Activated T-helper 1 cell treated with Interleukin-2 at 50 U/mL for 16 hours (primary cell): ENCODE results near the gene ETNK1.
"Not testable (repeated sequence)": the region's sequence is repeated elsewhere in the genome, so short reads cannot be mapped to it uniquely, and the experiment has no call there.

Source experiments
- DNase-seq: peaks from one replicate; pipeline ENCODE4 v3.0.0-alpha.2; 2020; ENCODE audit warnings: low read depth

ETNK1 gene

DNA sequence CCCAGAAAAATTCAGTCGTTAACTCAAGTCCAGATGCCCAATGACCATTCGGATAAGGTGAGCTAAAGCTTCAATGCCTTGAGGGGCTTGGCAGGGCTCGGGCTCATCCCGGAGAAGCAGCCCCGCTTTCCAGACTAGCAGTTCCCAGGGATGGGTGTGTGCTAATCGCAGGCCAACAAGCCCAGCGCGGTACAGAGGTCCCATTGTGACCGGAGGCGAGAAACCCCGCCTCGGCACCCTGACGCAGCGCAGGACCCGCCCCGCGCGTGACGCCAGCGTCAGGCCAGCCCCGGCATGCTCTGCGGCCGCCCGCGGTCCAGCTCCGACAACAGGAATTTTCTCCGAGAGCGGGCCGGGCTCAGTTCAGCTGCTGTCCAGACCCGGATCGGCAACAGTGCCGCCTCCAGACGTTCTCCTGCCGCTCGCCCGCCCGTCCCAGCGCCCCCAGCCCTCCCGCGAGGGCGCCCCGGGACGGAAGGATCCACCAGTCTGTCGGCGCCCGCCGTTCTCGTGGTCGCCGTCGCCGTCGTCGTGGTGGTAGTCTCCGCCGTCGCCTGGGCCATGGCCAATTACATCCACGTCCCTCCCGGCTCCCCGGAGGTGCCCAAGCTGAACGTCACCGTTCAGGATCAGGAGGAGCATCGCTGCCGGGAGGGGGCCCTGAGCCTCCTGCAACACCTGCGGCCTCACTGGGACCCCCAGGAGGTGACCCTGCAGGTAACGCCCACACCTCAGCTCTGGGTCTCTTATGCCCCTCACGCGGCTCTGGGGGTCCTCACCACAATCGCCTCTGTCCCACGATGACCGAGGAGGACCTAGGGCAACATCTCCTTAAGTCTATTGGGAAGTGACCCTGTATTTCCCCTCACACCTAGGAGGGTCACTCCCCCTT, at the start of gene ETNK1:
TSS of gene ETNK1 (plus strand) at position 302 of the 892 bp plus-strand sequence. CDS start at position 562, 260 bp downstream.
- DNase-seq = peak; percentile 74

GRCh38 chr12:22576065-22576464, 48.9 kb upstream of the ETNK1 start:
- no peak for DNase-seq

GRCh38 chr12:22576473-22576872, 48.5 kb upstream of the ETNK1 start:
- DNase-seq = no peak

DNA sequence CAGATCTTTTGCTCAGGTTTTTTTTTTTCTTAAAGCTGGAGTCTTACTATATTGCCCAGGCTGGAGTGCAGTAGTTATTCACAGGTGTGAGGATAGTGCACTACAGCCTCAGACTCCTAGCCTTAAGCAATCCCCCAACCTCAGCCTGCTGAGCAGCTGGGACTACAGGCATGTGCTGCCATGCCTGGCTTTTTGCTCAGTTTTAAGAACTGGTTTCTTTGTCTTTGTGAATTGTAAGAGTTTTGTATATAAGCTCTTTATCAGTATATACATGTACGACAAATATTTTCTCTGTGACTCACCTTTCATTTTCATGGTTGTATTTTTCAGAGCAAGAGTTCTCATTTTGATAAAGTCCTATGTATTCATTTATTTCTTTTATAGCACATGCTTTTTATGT, 47.3 kb upstream of the ETNK1 start:
- DNase-seq = no peak

- no peak for DNase-seq
Observed at GRCh38 chr12:22578328-22578727, 46.6 kb upstream of the ETNK1 start.

- no peak for DNase-seq
Observed at GRCh38 chr12:22588817-22589216, 36.2 kb upstream of the ETNK1 start.

GRCh38 chr12:22593864-22594263, 31.1 kb upstream of the ETNK1 start:
- DNase-seq = no peak

DNA sequence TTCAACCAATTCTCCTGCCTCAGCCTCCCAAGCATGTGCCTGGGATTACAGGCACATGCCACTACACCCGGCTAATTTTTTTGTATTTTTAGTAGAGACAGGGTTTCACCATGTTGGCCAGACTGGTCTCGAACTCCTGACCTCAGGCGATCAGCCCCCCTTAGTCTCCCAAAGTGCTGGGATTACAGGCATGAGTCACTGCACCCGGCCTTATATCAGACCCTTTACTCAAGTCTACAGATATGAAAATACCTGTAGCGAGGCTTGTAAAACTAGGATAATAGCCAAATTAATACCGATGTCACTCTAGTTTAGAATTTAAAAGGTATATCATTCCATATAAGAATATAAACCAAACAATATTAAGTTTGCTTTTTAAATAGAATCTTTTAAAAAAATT, 27.4 kb upstream of the ETNK1 start:
- not testable (repeated sequence) for DNase-seq

DNA sequence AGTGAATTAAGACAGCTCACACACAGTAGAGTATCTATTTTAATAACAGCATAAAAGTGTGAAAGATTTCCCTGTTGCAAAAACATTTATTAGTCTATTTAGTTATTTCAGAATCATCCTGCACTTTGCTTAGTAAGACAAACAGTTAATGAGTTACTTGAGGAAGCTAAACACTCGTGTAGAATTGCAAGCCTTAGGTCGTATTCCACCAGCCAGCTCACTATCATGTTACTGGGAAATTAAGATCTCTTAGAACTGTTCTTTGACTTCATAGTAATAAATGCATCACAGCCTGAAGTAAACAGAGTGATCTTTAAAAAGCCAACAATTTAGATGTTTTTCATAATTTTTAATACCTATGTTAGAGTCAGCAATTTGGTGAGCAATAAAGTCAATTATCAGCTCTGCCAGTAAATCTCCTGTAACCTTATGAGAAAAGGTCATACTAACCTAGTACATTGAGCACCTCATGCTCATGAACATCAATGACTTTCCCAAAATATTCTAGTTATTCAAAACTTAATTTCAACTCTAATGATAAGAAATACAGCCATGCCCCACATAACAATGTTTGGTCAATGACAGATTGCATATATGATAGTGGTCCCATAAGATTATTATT, 26.7 kb upstream of the ETNK1 start:
- no peak for DNase-seq

- no peak for DNase-seq
Observed at GRCh38 chr12:22598763-22599161, 26.2 kb upstream of the ETNK1 start.

DNA sequence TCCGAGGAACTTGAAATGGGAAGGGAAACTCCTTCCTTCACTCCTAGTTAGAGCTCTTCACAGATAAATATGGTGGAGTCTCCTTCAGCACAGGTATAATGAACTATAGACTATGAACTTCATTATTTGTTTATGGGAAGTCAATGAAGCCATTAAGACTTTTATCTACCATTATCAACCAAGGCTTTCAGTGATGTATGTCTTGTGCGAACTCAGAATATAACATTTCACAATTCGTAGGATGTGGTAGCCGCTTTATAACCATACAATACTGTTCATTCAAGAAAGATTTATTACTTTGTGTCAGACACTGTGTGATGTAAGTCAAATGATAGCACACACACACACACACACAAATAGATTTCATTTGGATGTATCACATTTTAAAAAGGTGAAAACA, 24.8 kb upstream of the ETNK1 start:
- no peak for DNase-seq

- DNase-seq = no peak
Observed at GRCh38 chr12:22609501-22609900, 15.5 kb upstream of the ETNK1 start.

GRCh38 chr12:22610131-22610530, 14.8 kb upstream of the ETNK1 start:
- DNase-seq = no peak

GRCh38 chr12:22612822-22613221, 12.1 kb upstream of the ETNK1 start:
- DNase-seq = not testable (repeated sequence)

DNA sequence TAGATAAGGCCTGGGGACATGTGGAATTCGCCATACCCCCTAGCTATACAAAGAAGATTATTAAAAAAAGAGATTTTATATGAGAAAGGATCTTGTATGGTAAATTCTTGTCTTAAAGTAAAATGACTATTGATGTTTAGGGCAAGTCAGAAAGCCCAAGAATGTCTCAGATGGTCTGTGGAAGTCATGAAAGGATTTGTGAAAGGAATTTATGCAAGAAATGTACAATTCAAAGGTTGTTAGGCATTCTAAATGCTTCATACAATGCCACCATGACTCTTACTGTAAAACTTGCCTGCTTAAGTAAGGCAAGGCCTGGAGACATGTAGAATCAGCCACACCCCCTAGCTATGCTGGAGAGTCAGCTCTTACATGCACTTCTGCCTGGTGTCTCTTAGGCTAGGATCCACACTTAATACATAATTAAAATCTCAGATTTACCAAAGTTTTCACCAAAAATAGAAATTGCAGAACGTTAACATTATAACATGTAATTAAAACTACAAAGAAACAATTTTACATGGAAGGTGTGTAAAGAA, 8.9 kb upstream of the ETNK1 start:
- DNase-seq = no peak

DNA sequence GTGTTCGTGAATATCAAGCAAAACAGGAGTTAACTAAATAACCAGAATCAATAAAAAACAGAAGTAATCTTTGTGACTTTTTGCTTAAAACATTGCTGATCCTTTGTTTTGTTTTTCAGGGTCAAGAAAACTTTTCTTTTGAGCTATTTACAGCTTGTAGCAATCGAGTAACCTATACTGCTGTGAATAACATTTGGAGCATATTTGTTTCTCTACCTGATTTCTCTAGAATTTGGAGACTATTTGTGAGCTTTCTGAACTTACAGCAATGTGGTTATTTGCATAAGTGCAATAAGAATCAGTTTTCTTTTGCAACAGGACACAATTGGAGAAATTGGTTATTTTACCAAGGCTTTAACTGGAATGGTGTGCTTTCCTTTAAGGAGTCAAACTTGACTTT, 7.3 kb upstream of the ETNK1 start:
- no peak for DNase-seq

- DNase-seq = no peak
Observed at GRCh38 chr12:22624548-22624869, 462 bp upstream of the ETNK1 start.

- no peak for DNase-seq
Observed at GRCh38 chr12:22625762-22626294, 857 bp downstream of the ETNK1 start.

- DNase-seq = no peak
Observed at GRCh38 chr12:22626406-22626805, 1.4 kb downstream of the ETNK1 start.

GRCh38 chr12:22627371-22627770, 2.4 kb downstream of the ETNK1 start:
- no peak for DNase-seq

DNA sequence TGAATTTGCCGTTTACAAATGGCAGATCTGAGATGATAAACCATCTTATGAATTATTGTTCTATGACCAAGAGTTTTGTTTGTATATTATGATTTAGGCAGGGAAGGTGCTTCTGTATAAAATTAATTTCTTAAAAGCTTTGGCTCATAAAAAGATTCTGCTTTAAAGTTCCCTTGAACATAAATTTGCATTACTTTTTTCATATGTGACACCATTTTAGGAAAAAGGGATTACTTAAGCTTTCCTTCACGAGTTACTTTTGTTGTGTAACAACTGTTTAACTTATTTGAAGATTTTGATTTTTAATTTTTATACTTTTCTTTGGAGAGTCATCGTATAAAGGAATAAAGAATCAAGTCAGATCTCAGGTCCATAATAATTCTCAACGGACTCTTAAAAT, 3.3 kb downstream of the ETNK1 start:
- DNase-seq = no peak

DNA sequence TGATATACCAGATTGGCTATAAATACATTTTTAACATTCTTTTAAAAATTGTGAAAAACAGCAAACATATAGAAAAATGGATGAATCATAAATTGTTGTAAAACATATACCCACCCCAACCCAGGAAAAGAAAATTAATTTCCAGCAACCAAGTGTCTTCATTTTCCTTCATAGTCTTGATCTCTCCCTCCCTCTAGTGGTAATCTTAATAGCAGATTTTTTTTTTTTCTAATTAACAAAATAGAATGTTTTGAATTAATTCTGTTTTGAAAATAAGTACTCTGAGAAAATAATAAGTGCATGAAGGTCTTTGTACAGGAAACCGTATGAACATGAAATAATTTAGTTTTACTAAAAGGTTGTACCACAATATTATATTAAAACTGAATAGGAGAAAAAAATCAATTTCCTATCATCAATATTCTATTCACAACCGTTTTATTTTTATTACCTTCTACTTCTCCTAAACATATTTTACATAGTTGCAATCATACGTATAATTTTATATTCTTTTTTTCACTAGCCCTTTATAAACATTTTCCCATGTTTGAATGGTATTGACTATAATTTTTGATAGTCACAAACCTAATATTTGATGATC, 7.0 kb downstream of the ETNK1 start:
- DNase-seq = no peak

DNA sequence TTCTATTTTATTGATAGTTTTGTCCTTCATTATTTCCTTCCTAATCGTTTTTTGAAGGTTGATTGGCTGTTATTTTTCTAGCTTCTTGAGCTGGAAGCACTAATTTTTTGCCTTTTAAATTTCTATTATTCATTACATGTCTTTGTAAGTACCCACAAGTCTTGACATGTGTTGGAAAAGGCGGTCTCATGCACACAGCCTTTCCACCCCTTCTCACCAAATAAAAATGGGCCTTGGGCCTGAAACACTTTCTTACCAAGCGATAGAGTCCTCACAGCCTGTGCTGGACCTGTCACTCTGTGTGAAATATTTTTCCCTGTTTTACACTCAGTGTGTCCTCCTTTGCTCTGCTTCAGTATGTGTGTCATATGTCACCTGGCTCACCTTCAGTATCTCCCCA, 9.9 kb downstream of the ETNK1 start:
- DNase-seq = no peak
